ENCODE measurements around the gene TASP1.
"Not testable (repeated sequence)": the region's sequence is repeated elsewhere in the genome, so short reads cannot be mapped to it uniquely, and the experiment has no call there.

Gene TASP1

GRCh38 chr20:13364278-13365170, 274.2 kb downstream of the TASP1 start:
- TF ChIP-seq, protein P1, sequence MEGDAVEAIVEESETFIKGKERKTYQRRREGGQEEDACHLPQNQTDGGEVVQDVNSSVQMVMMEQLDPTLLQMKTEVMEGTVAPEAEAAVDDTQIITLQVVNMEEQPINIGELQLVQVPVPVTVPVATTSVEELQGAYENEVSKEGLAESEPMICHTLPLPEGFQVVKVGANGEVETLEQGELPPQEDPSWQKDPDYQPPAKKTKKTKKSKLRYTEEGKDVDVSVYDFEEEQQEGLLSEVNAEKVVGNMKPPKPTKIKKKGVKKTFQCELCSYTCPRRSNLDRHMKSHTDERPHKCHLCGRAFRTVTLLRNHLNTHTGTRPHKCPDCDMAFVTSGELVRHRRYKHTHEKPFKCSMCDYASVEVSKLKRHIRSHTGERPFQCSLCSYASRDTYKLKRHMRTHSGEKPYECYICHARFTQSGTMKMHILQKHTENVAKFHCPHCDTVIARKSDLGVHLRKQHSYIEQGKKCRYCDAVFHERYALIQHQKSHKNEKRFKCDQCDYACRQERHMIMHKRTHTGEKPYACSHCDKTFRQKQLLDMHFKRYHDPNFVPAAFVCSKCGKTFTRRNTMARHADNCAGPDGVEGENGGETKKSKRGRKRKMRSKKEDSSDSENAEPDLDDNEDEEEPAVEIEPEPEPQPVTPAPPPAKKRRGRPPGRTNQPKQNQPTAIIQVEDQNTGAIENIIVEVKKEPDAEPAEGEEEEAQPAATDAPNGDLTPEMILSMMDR (conservative IDR thresholded peaks at IDR 0.05; ENCODE audit: low read depth, low read length): no peak
- no peak overlapping the region for H3K4me3 ChIP-seq (ENCODE audit: low read length)
- no peak for DNase-seq (ENCODE audit: low read depth)

DNA sequence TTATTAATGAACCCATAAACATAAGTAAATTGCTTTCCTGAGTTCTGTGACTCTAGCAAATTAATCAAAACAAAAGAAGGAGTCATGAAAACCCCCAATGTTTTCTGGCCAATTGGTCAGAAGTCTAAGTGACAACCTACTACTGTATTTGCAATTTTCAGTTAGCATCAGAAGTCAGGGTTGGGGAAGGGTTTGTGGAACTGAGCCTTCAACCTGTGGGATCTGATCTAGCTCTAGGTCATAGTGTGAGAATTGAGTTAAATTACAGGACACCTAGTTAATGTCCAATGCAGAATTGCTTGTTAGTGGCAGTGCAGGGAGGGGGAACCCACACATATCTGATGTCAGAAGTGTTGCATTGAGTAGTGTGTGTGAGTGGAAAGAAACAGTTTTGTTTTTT, 275.3 kb downstream of the TASP1 start:
- no peak for DNase-seq (ENCODE audit: low read depth)
- TF ChIP-seq, protein P1 (conservative IDR thresholded peaks at IDR 0.05; ENCODE audit: low read depth, low read length): no peak
- no peak overlapping the region for H3K4me3 ChIP-seq (ENCODE audit: low read length)

DNA sequence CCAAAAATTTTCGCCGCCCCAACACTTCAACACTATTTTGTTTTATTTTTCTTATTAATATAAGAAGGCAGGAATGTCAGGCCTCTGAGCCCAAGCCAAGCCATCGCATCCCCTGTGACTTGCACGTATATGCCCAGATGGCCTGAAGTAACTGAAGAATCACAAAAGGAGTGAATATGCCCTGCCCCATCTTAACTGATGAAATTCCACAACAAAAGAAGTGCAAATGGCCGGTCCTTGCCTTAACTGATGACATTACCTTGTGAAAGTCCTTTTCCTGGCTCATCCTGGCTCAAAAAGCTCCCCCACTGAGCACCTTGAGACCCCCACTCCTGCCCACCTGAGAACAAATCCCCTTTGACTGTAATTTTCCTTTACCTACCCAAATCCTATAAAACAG, 276.6 kb downstream of the TASP1 start:
- not testable (repeated sequence) for DNase-seq (ENCODE audit: low read depth); H3K4me3 ChIP-seq (ENCODE audit: low read length)

- DNase-seq (ENCODE audit: low read depth): not testable (repeated sequence)
Measured at GRCh38 chr20:13358936-13359335, 279.8 kb downstream of the TASP1 start.

DNA sequence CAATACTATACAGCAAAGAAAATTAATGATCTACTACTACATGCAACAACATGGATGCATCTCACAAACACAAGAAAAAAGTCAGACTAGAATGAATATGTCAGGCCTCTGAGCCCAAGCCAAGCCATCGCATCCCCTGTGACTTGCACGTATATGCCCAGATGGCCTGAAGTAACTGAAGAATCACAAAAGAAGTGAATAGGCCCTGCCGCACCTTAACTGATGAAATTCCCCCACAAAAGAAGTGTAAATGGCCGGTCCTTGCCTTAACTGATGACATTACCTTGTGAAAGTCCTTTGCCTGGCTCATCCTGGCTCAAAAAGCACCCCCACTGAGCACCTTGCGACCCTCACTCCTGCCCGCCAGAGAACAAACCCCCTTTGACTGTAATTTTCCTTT, 280.9 kb downstream of the TASP1 start:
- DNase-seq (ENCODE audit: low read depth); H3K4me3 ChIP-seq (ENCODE audit: low read length): not testable (repeated sequence)

More at GRCh38 chr20:13358936-13359335, 279.8 kb downstream of the TASP1 start:
- H3K4me3 ChIP-seq (ENCODE audit: low read length): not testable (repeated sequence)

- no peak overlapping the region for H3K4me3 ChIP-seq (ENCODE audit: low read length)
- no peak for DNase-seq (ENCODE audit: low read depth)
- TF ChIP-seq, protein P1 (conservative IDR thresholded peaks at IDR 0.05; ENCODE audit: low read depth, low read length): no peak
Measured at GRCh38 chr20:13356591-13356990, 282.1 kb downstream of the TASP1 start.

DNA sequence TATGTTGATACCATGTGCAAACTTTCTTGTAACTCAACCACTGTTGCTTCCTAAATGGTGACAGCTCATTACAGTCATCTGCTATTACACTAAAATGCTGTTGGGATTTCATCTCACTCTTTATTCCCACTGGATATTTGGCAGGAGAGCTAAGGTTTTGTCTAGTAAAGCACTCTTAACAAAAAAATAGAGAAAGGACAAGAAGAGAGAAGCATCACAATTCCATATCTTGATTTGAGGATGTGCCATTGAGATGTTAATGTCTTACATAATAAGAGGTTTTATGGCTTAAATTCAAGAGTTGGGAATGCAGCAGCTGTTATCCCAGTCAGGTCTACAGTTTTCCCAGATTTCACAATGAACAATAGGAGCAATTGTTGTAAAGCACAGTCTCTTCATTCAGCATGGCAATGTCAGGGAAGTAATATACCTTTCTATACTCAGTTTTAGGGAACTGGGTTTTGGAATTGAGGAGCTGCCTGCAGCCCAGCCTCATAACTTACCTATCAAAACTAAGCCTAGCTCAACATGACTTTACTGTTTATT, 282.7 kb downstream of the TASP1 start:
- H3K4me3 ChIP-seq (ENCODE audit: low read length): no peak overlapping the region
- no peak for DNase-seq (ENCODE audit: low read depth)
- TF ChIP-seq, protein P1 (conservative IDR thresholded peaks at IDR 0.05; ENCODE audit: low read depth, low read length): no peak

- no peak for DNase-seq (ENCODE audit: low read depth)
- H3K4me3 ChIP-seq (ENCODE audit: low read length): no peak overlapping the region
- TF ChIP-seq, protein P1 (conservative IDR thresholded peaks at IDR 0.05; ENCODE audit: low read depth, low read length): no peak
Measured at GRCh38 chr20:13355411-13355810, 283.3 kb downstream of the TASP1 start.

Data from retinal pigment epithelial cell (primary cell).